GM21515 (cell line): ENCODE results near the gene PNCK.
"Not testable (repeated sequence)": the region's sequence is repeated elsewhere in the genome, so short reads cannot be mapped to it uniquely, and the experiment has no call there.

ENCODE experiments used
- ATAC-seq: cut with Tn5 transposase; IDR thresholded peaks from one replicate; pipeline ENCODE4 v1.9.1; 2021; ENCODE audit not compliant: unreplicated experiment

Gene PNCK

GRCh38 chrX:153686711-153687110 lies 13.1 kb upstream of the PNCK start:
- no peak for ATAC-seq

- no peak for ATAC-seq
Measured at GRCh38 chrX:153685751-153686696, 12.4 kb upstream of the PNCK start.

GRCh38 chrX:153685156-153685536 lies 11.5 kb upstream of the PNCK start:
- no peak for ATAC-seq

GRCh38 chrX:153684467-153685155 lies 11.0 kb upstream of the PNCK start:
- ATAC-seq, result no peak

- ATAC-seq, result not testable (repeated sequence)
Measured at GRCh38 chrX:153683486-153683885, 9.9 kb upstream of the PNCK start.

GRCh38 chrX:153681175-153681574 lies 7.6 kb upstream of the PNCK start:
- ATAC-seq, result no peak

GRCh38 chrX:153674219-153674851 lies 722 bp upstream of the PNCK start:
- ATAC-seq, result no peak

- ATAC-seq, result no peak
Measured at GRCh38 chrX:153672531-153673427, 834 bp downstream of the PNCK start.

- no peak for ATAC-seq
Measured at GRCh38 chrX:153671589-153672530, 1.8 kb downstream of the PNCK start.

GRCh38 chrX:153670748-153671588 lies 2.6 kb downstream of the PNCK start:
- no peak for ATAC-seq

- no peak for ATAC-seq
Measured at GRCh38 chrX:153669901-153670731, 3.5 kb downstream of the PNCK start.

- no peak for ATAC-seq
Measured at GRCh38 chrX:153669174-153669890, 4.3 kb downstream of the PNCK start.

- ATAC-seq, result no peak
Measured at GRCh38 chrX:153668423-153669173, 5.0 kb downstream of the PNCK start.

- ATAC-seq, result no peak
Measured at GRCh38 chrX:153667956-153668396, 5.6 kb downstream of the PNCK start.

GRCh38 chrX:153667281-153667955 lies 6.2 kb downstream of the PNCK start:
- no peak for ATAC-seq
